Measurements from ENCODE around the gene RHBDD2.
"Not testable (repeated sequence)": the region's sequence is repeated elsewhere in the genome, so short reads cannot be mapped to it uniquely, and the experiment has no call there.

The RHBDD2 gene

GRCh38 chr7:75878769-75879611, at the start of gene RHBDD2:
TSS of gene RHBDD2 (plus strand) at chr7:75879034. CDS start at chr7:75879083, 49 bp downstream.
- peak; percentile 98 for DNase-seq

GRCh38 chr7:75829656-75830055, 49.2 kb upstream of the RHBDD2 start:
- not testable (repeated sequence) for DNase-seq

- DNase-seq, result no peak
Observed at GRCh38 chr7:75830978-75831377, 47.9 kb upstream of the RHBDD2 start.

GRCh38 chr7:75833662-75834061, 45.2 kb upstream of the RHBDD2 start:
- not testable (repeated sequence) for DNase-seq

- DNase-seq, result no peak
Observed at GRCh38 chr7:75835688-75836285, 43.0 kb upstream of the RHBDD2 start.

- no peak for DNase-seq
Observed at GRCh38 chr7:75836798-75837197, 42.0 kb upstream of the RHBDD2 start.

- not testable (repeated sequence) for DNase-seq
Observed at GRCh38 chr7:75838281-75838930, 40.4 kb upstream of the RHBDD2 start.

GRCh38 chr7:75840029-75840428, 38.8 kb upstream of the RHBDD2 start:
- DNase-seq, result no peak

GRCh38 chr7:75842836-75843446, 35.9 kb upstream of the RHBDD2 start:
- no peak for DNase-seq

- DNase-seq, result no peak
Observed at GRCh38 chr7:75843613-75844116, 35.2 kb upstream of the RHBDD2 start.

GRCh38 chr7:75844158-75844557, 34.7 kb upstream of the RHBDD2 start:
- no peak for DNase-seq

- not testable (repeated sequence) for DNase-seq
Observed at GRCh38 chr7:75845132-75845531, 33.7 kb upstream of the RHBDD2 start.

GRCh38 chr7:75847707-75848106, 31.1 kb upstream of the RHBDD2 start:
- no peak for DNase-seq

- no peak for DNase-seq
Observed at GRCh38 chr7:75849573-75849972, 29.3 kb upstream of the RHBDD2 start.

- no peak for DNase-seq
Observed at GRCh38 chr7:75850235-75850634, 28.6 kb upstream of the RHBDD2 start.

GRCh38 chr7:75854233-75854632, 24.6 kb upstream of the RHBDD2 start:
- DNase-seq, result no peak

GRCh38 chr7:75854813-75855345, 24.0 kb upstream of the RHBDD2 start:
- not testable (repeated sequence) for DNase-seq

GRCh38 chr7:75856536-75856935, 22.3 kb upstream of the RHBDD2 start:
- DNase-seq, result no peak

GRCh38 chr7:75858410-75858809, 20.4 kb upstream of the RHBDD2 start:
- no peak for DNase-seq

GRCh38 chr7:75861636-75862035, 17.2 kb upstream of the RHBDD2 start:
- no peak for DNase-seq

GRCh38 chr7:75864251-75864650, 14.6 kb upstream of the RHBDD2 start:
- not testable (repeated sequence) for DNase-seq

- no peak for DNase-seq
Observed at GRCh38 chr7:75866114-75866488, 12.7 kb upstream of the RHBDD2 start.
